Right atrium auricular region (tissue), 2 donors: Measurements from ENCODE around the gene FAM117B. TPM values are rescaled to one million over a fixed set of nuclear protein-coding genes. Genes with fewer than 3 reads are reported as not detected.

Experiments used
- DNase-seq: peaks from one replicate; pipeline ENCODE4 v3.0.0-alpha.2; 2019; ENCODE audit warnings: low spot score
- H3K27ac ChIP-seq, 2 donors: fragments of 200-600 bp; sonication (generic); 1 replicate in 1 of 2; 2 replicates in 1 of 2; pipeline ENCODE4 v1.5.1; 2016 to 2019
- H3K27me3 ChIP-seq, 2 donors: fragments of 200-600 bp; sonication (generic); one replicate each; pipeline versions ENCODE4 v1.5.1 to v1.6.0; 2017 to 2019
- H3K36me3 ChIP-seq: fragments of 200-600 bp; sonication (generic); one replicate; pipeline ENCODE4 v1.5.1; 2016
- H3K4me1 ChIP-seq, 2 donors: fragments of 200-600 bp; sonication (generic); one replicate each; pipeline versions ENCODE4 v1.5.1 to v1.6.0; 2017 to 2019
- H3K4me3 ChIP-seq, 2 donors: fragments of 200-600 bp; sonication (generic); 1 replicate in 1 of 2; 2 replicates in 1 of 2; pipeline ENCODE4 v1.5.1; 2017 to 2019; ENCODE audit warnings: mild to moderate bottlenecking in 1 of 2, moderate library complexity in 1 of 2
- H3K9me3 ChIP-seq, 2 donors: fragments of 200-600 bp; sonication (generic); one replicate each; pipeline ENCODE4 v1.5.1; 2019
- total RNA-seq, 2 donors: library from RNA; depleted of rRNA; stranded (reverse); fragments of >200 nt; gene quantifications; one replicate each; pipeline ENCODE4 v1.1.0, GENCODE V29; 2016
- TF ChIP-seq, protein P1 (sequence below), 2 donors: fragments of 200-600 bp; sonication (generic); IDR thresholded peaks; one replicate each; pipeline ENCODE4 v1.5.1; 2019; ENCODE audit warnings: antibody characterized with exemption in 2 of 2

Gene FAM117B
- total RNA-seq, 2 donors from 2014 or later: 3.3 to 5.2 TPM

GRCh38 chr2:202680512-202680911 is 45.7 kb downstream of the FAM117B start:
- no peak overlapping the region for H3K27ac ChIP-seq
- H3K4me3 ChIP-seq: no peak overlapping the region
- H3K9me3 ChIP-seq: peaks cover 0 to 13% of the 10 kb centered on the region in 2 donors
- H3K36me3 ChIP-seq: no peaks in the 10 kb centered on the region
- no peaks in the 10 kb centered on the region for H3K4me1 ChIP-seq
- TF ChIP-seq, protein P1, sequence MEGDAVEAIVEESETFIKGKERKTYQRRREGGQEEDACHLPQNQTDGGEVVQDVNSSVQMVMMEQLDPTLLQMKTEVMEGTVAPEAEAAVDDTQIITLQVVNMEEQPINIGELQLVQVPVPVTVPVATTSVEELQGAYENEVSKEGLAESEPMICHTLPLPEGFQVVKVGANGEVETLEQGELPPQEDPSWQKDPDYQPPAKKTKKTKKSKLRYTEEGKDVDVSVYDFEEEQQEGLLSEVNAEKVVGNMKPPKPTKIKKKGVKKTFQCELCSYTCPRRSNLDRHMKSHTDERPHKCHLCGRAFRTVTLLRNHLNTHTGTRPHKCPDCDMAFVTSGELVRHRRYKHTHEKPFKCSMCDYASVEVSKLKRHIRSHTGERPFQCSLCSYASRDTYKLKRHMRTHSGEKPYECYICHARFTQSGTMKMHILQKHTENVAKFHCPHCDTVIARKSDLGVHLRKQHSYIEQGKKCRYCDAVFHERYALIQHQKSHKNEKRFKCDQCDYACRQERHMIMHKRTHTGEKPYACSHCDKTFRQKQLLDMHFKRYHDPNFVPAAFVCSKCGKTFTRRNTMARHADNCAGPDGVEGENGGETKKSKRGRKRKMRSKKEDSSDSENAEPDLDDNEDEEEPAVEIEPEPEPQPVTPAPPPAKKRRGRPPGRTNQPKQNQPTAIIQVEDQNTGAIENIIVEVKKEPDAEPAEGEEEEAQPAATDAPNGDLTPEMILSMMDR (IDR thresholded peaks at IDR 0.05): no peak
- H3K27me3 ChIP-seq: no peaks in the 10 kb centered on the region
- DNase-seq: no peak

DNA sequence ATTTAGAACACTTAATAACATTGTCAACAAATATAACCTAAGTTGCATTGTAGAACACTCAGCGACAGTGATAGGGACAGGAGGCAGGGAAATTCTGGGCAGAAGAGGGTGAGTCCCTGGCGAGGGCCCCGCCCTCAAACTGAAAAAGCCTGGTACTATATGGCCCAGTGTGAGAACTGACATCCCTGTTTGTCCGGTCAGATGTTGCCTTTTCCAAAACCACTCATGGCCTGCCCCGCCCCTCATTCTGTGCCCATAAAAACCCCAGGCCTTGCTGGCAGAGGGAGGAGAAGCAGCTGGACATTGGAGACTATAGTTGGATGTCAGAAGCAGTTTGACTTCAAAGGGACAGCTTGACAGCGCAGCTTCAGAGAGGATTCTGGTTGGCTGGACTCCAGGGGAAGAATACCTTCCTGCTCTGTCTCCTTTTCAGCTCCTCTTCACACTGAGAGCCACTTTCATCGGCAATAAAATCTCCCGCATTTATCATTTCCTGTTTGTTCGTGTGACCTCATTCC is 47.0 kb downstream of the FAM117B start:
- no peaks in the 10 kb centered on the region for H3K4me1 ChIP-seq
- no peaks in the 10 kb centered on the region for H3K27me3 ChIP-seq
- TF ChIP-seq, protein P1 (IDR thresholded peaks at IDR 0.05): no peak
- H3K9me3 ChIP-seq: peaks cover 0 to 13% of the 10 kb centered on the region in 2 donors
- H3K36me3 ChIP-seq: no peaks in the 10 kb centered on the region
- no peak overlapping the region for H3K27ac ChIP-seq
- H3K4me3 ChIP-seq: no peak overlapping the region
- DNase-seq: no peak

DNA sequence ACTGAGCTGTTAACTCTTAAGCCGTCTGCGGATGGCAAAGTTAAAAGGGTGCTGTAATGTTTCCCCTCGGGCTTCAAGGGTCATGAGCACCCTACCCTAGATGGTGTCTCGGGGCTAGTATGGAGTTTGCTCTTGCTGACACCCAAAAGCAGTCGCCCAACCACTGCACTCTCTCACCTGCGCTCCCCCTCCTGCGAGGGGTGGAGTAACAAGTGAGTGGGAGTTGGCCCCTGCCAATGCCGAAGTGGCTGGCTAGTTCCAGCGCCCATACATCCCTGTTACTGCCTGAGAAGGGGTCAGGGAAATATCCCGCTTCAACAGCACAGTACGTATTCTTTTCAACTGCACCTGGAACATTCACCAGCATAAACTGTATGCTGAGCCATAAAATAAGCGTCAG is 47.5 kb downstream of the FAM117B start:
- DNase-seq: no peak
- no peak overlapping the region for H3K27ac ChIP-seq
- TF ChIP-seq, protein P1 (IDR thresholded peaks at IDR 0.05): no peak
- peaks cover 0 to 13% of the 10 kb centered on the region in 2 donors for H3K9me3 ChIP-seq
- H3K4me1 ChIP-seq: no peaks in the 10 kb centered on the region
- H3K36me3 ChIP-seq: no peaks in the 10 kb centered on the region
- H3K4me3 ChIP-seq: no peak overlapping the region
- no peaks in the 10 kb centered on the region for H3K27me3 ChIP-seq

- no peaks in the 10 kb centered on the region for H3K27me3 ChIP-seq
- no peak overlapping the region for H3K4me3 ChIP-seq
- no peaks in the 10 kb centered on the region for H3K36me3 ChIP-seq
- H3K9me3 ChIP-seq: no peaks in the 10 kb centered on the region
- H3K4me1 ChIP-seq: no peaks in the 10 kb centered on the region
- TF ChIP-seq, protein P1 (IDR thresholded peaks at IDR 0.05): no peak
- H3K27ac ChIP-seq: no peak overlapping the region
- no peak for DNase-seq
Observed at GRCh38 chr2:202687276-202687675, 52.5 kb downstream of the FAM117B start.

DNA sequence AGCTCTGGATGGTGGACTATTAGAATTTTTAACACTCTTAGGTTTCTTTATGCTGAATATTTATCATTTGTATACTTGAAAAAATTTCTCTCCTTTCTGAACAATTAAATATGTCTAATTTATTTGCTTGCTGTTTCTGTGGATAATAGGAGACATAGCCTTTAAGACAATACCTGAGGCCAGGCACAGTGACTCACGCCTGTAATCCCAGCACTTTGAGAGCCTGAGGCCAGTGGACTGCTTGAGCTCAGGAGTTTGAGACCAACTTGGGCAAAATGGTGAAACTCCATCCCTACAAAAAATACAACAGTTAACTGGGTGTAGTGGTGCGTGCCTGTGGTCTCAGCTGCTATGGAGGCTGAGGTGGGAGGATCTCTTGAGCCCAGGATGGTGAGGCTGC is 54.7 kb downstream of the FAM117B start:
- Histone ChIP-seq H3K27me3 (no peaks in the 10 kb centered on the region), H3K27ac (no peak overlapping the region), H3K36me3 (no peaks in the 10 kb centered on the region), H3K4me3 (no peak overlapping the region), H3K9me3 (no peaks in the 10 kb centered on the region), H3K4me1 (no peaks in the 10 kb centered on the region)
- TF ChIP-seq, protein P1 (IDR thresholded peaks at IDR 0.05): no peak
- no peak for DNase-seq

DNA sequence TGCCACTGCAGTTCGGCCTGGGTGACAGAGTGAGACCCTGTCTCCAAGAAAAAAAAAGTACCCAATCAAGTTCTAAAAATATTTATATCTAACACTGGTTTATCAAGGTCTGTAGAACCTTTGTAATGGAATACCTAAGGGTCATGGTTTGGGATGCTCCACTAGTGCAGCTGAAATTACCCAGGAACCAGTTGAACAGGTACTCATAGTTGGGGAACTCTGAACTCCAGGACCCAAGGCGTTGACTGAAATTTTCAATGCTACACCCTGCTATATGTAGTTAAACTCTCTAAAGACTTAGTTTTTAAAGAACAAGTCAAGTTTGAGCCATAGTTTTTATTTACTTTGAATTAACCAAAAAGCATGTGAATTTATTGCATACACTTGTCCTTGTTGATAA is 55.1 kb downstream of the FAM117B start:
- Histone ChIP-seq H3K4me3 (no peak overlapping the region), H3K9me3 (no peaks in the 10 kb centered on the region), H3K27me3 (no peaks in the 10 kb centered on the region), H3K36me3 (no peaks in the 10 kb centered on the region), H3K27ac (no peak overlapping the region), H3K4me1 (no peaks in the 10 kb centered on the region)
- no peak for DNase-seq
- TF ChIP-seq, protein P1 (IDR thresholded peaks at IDR 0.05): no peak
